ENCODE results near the gene PAOX. TPM values are rescaled to one million over a fixed set of nuclear protein-coding genes. Genes with fewer than 3 reads are reported as not detected.

The PAOX gene
- total and polyA plus RNA-seq, 2 of the 13 experiments (the other 11 are each of a cell fraction or from before 2014, with no cell fraction given) = 0.49 to 0.77 TPM

DNA sequence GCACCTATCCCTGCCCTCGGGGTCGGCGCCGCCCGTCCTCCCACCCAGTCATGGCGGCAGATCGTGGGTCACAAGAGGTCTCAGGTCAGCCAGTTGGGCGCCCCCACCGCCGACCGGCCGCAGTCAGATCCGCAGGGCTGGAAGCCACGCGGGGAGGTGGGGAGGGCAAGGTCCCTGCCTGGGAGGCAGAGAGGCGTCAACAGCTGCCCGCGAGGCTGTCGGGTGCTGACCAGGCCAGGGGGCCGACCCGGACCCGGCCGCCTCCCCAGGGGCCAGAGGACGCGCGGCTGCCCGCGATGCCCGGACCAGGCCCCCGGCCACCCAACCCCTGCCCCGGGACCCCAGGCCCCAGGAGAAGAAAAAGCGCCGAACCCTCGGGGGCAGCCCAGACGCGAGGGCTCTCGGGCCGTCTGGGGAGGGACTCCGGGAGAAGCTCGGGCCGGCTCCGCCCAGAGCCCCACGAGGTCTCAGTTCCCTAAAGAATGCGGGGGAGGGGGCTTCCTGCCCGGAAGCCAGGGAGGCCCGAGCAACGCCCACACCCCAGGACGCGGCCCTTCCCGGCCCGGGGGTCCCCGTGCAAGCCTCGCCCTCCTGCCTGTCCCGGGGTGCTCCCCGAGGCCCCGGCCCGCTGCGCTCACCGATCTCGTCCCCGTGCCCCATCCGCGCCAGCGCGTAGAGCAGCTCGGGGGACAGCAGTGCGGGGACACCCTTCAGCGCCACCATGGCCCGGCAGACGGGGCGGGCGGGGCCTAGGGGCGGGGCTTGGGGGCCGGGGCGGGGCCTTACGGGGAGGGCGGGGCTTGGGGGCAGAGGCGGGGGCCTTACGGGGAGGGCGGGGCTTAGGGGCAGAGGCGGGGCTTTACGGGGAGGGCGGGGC is 21.5 kb upstream of the PAOX start, which contains the start of gene FUOM (continued):
- TF ChIP-seq, protein P1, sequence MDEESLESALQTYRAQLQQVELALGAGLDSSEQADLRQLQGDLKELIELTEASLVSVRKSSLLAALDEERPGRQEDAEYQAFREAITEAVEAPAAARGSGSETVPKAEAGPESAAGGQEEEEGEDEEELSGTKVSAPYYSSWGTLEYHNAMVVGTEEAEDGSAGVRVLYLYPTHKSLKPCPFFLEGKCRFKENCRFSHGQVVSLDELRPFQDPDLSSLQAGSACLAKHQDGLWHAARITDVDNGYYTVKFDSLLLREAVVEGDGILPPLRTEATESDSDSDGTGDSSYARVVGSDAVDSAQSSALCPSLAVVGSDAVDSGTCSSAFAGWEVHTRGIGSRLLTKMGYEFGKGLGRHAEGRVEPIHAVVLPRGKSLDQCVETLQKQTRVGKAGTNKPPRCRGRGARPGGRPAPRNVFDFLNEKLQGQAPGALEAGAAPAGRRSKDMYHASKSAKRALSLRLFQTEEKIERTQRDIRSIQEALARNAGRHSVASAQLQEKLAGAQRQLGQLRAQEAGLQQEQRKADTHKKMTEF (CRISPR knock-in tag; IDR thresholded peaks at IDR 0.05) = peak; percentile 62; the same call in 1 of the 2 replicates
- TF ChIP-seq RAD51 (IDR thresholded peaks at IDR 0.05; ENCODE audit: borderline replicate concordance) (no peak), ZNF563 (CRISPR knock-in tag; IDR thresholded peaks at IDR 0.05) (peak; percentile 92), SOX6 (IDR thresholded peaks at IDR 0.05) (no peak), SOX6 (CRISPR knock-in tag; IDR thresholded peaks at IDR 0.05) (no peak; the same call in 1 of the 2 replicates), TSC22D2 (CRISPR knock-in tag; IDR thresholded peaks at IDR 0.05; ENCODE audit: borderline replicate concordance) (0 out of 2 replicates have a peak, but pooled peaks have one; percentile 35), MTA3 (CRISPR knock-in tag; IDR thresholded peaks at IDR 0.05) (no peak), TAF1 (CRISPR knock-in tag; IDR thresholded peaks at IDR 0.05) (peak; percentile 76), FOXA3 (CRISPR knock-in tag; IDR thresholded peaks at IDR 0.05) (no peak), KAT8 (CRISPR knock-in tag; IDR thresholded peaks at IDR 0.05) (peak; percentile 41), HOXD1 (CRISPR knock-in tag; IDR thresholded peaks at IDR 0.05) (no peak), ZNF451 (CRISPR knock-in tag; IDR thresholded peaks at IDR 0.05) (peak; percentile 57; the same call in 1 of the 2 replicates), ZC3H4 (CRISPR knock-in tag; IDR thresholded peaks at IDR 0.05; ENCODE audit: borderline replicate concordance) (no peak), ZNF430 (CRISPR knock-in tag; IDR thresholded peaks at IDR 0.05) (no peak), ZIK1 (CRISPR knock-in tag; IDR thresholded peaks at IDR 0.05; ENCODE audit: borderline replicate concordance, low read depth) (0 out of 2 replicates have a peak, but pooled peaks have one; percentile 48), GATAD2A (CRISPR knock-in tag; IDR thresholded peaks at IDR 0.05) (0 out of 2 replicates have a peak, but pooled peaks have one; percentile 22), EED (CRISPR knock-in tag; IDR thresholded peaks at IDR 0.05) (peak; percentile 50; the same call in 1 of the 2 replicates), NRL (CRISPR knock-in tag; IDR thresholded peaks at IDR 0.05; ENCODE audit: borderline replicate concordance) (0 out of 2 replicates have a peak, but pooled peaks have one; percentile 14), NFYC (CRISPR knock-in tag; IDR thresholded peaks at IDR 0.05) (0 out of 2 replicates have a peak, but pooled peaks have one; percentile 11), CBFB (CRISPR knock-in tag; IDR thresholded peaks at IDR 0.05) (0 out of 2 replicates have a peak, but pooled peaks have one; percentile 11), POLR2A (IDR thresholded peaks at IDR 0.05; ENCODE audit: insufficient read depth in 1 of 2, low read depth in 2 of 2, low read length in 2 of 2) (peak in 1 of 2 experiments; percentile 68; a peak in 2 of 4 replicates), MYC (CRISPR knock-in tag; IDR thresholded peaks at IDR 0.05; ENCODE audit: borderline replicate concordance) (peak; percentile 76)
- TF ChIP-seq, protein P2, sequence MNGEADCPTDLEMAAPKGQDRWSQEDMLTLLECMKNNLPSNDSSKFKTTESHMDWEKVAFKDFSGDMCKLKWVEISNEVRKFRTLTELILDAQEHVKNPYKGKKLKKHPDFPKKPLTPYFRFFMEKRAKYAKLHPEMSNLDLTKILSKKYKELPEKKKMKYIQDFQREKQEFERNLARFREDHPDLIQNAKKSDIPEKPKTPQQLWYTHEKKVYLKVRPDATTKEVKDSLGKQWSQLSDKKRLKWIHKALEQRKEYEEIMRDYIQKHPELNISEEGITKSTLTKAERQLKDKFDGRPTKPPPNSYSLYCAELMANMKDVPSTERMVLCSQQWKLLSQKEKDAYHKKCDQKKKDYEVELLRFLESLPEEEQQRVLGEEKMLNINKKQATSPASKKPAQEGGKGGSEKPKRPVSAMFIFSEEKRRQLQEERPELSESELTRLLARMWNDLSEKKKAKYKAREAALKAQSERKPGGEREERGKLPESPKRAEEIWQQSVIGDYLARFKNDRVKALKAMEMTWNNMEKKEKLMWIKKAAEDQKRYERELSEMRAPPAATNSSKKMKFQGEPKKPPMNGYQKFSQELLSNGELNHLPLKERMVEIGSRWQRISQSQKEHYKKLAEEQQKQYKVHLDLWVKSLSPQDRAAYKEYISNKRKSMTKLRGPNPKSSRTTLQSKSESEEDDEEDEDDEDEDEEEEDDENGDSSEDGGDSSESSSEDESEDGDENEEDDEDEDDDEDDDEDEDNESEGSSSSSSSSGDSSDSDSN (CRISPR knock-in tag; IDR thresholded peaks at IDR 0.05) = peak; percentile 88
- TF ChIP-seq, protein P3, sequence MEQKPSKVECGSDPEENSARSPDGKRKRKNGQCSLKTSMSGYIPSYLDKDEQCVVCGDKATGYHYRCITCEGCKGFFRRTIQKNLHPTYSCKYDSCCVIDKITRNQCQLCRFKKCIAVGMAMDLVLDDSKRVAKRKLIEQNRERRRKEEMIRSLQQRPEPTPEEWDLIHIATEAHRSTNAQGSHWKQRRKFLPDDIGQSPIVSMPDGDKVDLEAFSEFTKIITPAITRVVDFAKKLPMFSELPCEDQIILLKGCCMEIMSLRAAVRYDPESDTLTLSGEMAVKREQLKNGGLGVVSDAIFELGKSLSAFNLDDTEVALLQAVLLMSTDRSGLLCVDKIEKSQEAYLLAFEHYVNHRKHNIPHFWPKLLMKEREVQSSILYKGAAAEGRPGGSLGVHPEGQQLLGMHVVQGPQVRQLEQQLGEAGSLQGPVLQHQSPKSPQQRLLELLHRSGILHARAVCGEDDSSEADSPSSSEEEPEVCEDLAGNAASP (CRISPR knock-in tag; IDR thresholded peaks at IDR 0.05; ENCODE audit: borderline replicate concordance) = peak; percentile 35; the same call in 1 of the 2 replicates
- TF ChIP-seq, protein P4, sequence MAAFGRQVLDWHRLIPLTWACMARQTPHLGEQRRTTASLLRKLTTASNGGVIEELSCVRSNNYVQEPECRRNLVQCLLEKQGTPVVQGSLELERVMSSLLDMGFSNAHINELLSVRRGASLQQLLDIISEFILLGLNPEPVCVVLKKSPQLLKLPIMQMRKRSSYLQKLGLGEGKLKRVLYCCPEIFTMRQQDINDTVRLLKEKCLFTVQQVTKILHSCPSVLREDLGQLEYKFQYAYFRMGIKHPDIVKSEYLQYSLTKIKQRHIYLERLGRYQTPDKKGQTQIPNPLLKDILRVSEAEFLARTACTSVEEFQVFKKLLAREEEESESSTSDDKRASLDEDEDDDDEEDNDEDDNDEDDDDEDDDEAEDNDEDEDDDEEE (CRISPR knock-in tag; IDR thresholded peaks at IDR 0.05) = peak; percentile 93; the same call in 1 of the 2 replicates

Data from HepG2 (cell line).